GM12892 (cell line): Measurements from ENCODE around the gene ZFP62.

Source experiments
- POLR2A ChIP-seq: IDR thresholded peaks from 2 replicates; pipeline ENCODE4 v1.6.1; 2011; ENCODE audit warnings: low read depth, low read length, control low read depth
- POLR2AphosphoS5 ChIP-seq: IDR thresholded peaks from 2 replicates; pipeline ENCODE4 v1.6.1; 2011; ENCODE audit warnings: low read depth, low read length, control low read depth
- TAF1 ChIP-seq: IDR thresholded peaks from 2 replicates; pipeline ENCODE4 v1.6.1; 2011; ENCODE audit warnings: low read depth, mild to moderate bottlenecking, control low read depth, low read length, borderline replicate concordance

GRCh38 chr5:180801596-180802324, 59.3 kb downstream of the ZFP62 start:
- TF ChIP-seq TAF1 (no peak), POLR2A (no peak), POLR2AphosphoS5 (no peak)
